ENCODE results near the gene GAS2L2. TPM values are rescaled to one million over a fixed set of nuclear protein-coding genes. Genes with fewer than 3 reads are reported as not detected.

The GAS2L2 gene
- total and polyA plus RNA-seq, 2 experiments from 2014 or later: not detected

- peak within 1 kb of the TSS; percentile 45 for H2AFZ ChIP-seq
- TF ChIP-seq EZH2phosphoT487 (IDR thresholded peaks at IDR 0.05; ENCODE audit: insufficient read depth, low read depth) (no peak), EZH2 (IDR thresholded peaks at IDR 0.05; ENCODE audit: insufficient read depth, poor library complexity, severe bottlenecking) (no peak)
- H3K4me2 ChIP-seq (ENCODE audit: unreplicated experiment): peak within 1 kb of the TSS; percentile 85
- H3K4me3 ChIP-seq: peak within 1 kb of the TSS; percentile 70
- no peak within 1 kb of the TSS for H3K27ac ChIP-seq
- peak within 1 kb of the TSS; percentile 43; the same call in 1 of the 2 replicates for H3K9ac ChIP-seq
- peaks cover 11% of the 10 kb centered on the region; the same call in 1 of the 2 replicates for H3F3A ChIP-seq (ENCODE audit: insufficient read depth)
- WGBS, 2 experiments (ENCODE audit: low coverage in 1 of 2, low lambda C conversion rate in 2 of 2, missing lambda C conversion rate in 2 of 2): 1 to 10% methylated on average over 6 to 42 of the region's 44 CpGs
- peak; percentile 73 for DNase-seq
- no peaks in the 10 kb centered on the region for H3K79me2 ChIP-seq (ENCODE audit: insufficient read depth)
- H3K4me1 ChIP-seq (ENCODE audit: insufficient read depth): peaks cover 16% of the 10 kb centered on the region
- H3K27me3 ChIP-seq (replicated peaks; ENCODE audit: insufficient read depth): no peaks in the 10 kb centered on the region
- H4K20me1 ChIP-seq (ENCODE audit: insufficient read depth): no peaks in the 10 kb centered on the region
- no peaks in the 10 kb centered on the region for H3K9me3 ChIP-seq (ENCODE audit: low read depth)
- no peaks in the 10 kb centered on the region for H3K36me3 ChIP-seq (ENCODE audit: low read depth)
- in situ Hi-C loops (cut with MboI): no loop called here
- no peaks in the 10 kb centered on the region for H3K9me2 ChIP-seq (ENCODE audit: insufficient read depth)
These were observed 21.7 kb downstream of the GAS2L2 start, which contains the start of gene RASL10B for GRCh38 chr17:35731239-35731916. Gene RASL10B, plus strand, starts transcription at chr17:35731639. Its CDS starts 3,546 bp downstream, at chr17:35735185.

DNA sequence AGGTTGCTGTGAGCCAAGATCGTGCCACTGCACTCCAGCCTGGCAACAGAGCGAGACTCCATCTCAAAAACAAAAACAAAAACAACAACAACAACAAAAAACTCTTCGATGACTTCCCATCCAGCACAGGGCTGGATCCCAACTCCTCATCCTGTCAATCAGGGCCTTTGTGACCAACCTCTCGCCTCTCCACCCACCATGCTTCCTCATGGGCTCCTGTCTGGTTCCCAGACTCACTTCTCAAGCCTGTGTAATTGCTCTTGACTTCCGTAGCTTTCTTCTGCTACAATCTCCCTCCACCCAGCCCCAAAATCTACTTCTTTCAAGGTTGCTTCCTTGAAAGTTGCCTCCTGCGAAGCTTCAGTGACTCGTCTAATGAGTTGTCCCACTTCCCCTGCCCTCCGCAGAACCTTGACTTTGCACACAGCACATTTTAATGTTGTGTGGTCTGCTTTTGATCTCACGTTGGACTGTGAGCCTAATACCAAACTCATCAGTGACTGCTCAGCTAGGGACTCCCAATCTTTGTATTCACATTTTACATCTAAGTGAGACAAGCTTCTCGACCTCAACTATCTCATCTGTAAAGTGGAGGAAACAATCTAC lies 22.5 kb downstream of the GAS2L2 start:
- Histone ChIP-seq H2AFZ (no peak overlapping the region), H3K27me3 (replicated peaks; ENCODE audit: insufficient read depth) (no peaks in the 10 kb centered on the region), H3K9me3 (ENCODE audit: low read depth) (no peaks in the 10 kb centered on the region), H4K20me1 (ENCODE audit: insufficient read depth) (no peaks in the 10 kb centered on the region), H3K27ac (no peak overlapping the region), H3K9me2 (ENCODE audit: insufficient read depth) (no peaks in the 10 kb centered on the region), H3K36me3 (ENCODE audit: low read depth) (no peaks in the 10 kb centered on the region), H3K4me2 (ENCODE audit: unreplicated experiment) (peak overlapping the region; percentile 85), H3K79me2 (ENCODE audit: insufficient read depth) (no peaks in the 10 kb centered on the region), H3F3A (ENCODE audit: insufficient read depth) (peaks cover 11% of the 10 kb centered on the region; the same call in 1 of the 2 replicates), H3K9ac (no peak overlapping the region), H3K4me3 (no peak overlapping the region), H3K4me1 (ENCODE audit: insufficient read depth) (peaks cover 22% of the 10 kb centered on the region)
- WGBS, 2 experiments (ENCODE audit: low coverage in 1 of 2, low lambda C conversion rate in 2 of 2, missing lambda C conversion rate in 2 of 2): 65% methylated on average over 10 of the region's 10 CpGs
- DNase-seq: peak; percentile 37
- in situ Hi-C loops (cut with MboI): no loop called here
- TF ChIP-seq EZH2phosphoT487 (IDR thresholded peaks at IDR 0.05; ENCODE audit: insufficient read depth, low read depth) (no peak), EZH2 (IDR thresholded peaks at IDR 0.05; ENCODE audit: insufficient read depth, poor library complexity, severe bottlenecking) (no peak)

- in situ Hi-C loops (cut with MboI): no loop called here
- no peak overlapping the region for H3K4me2 ChIP-seq (ENCODE audit: unreplicated experiment)
- H3K4me3 ChIP-seq: no peak overlapping the region
These were observed 23.6 kb downstream of the GAS2L2 start for GRCh38 chr17:35729405-35729833.

DNA sequence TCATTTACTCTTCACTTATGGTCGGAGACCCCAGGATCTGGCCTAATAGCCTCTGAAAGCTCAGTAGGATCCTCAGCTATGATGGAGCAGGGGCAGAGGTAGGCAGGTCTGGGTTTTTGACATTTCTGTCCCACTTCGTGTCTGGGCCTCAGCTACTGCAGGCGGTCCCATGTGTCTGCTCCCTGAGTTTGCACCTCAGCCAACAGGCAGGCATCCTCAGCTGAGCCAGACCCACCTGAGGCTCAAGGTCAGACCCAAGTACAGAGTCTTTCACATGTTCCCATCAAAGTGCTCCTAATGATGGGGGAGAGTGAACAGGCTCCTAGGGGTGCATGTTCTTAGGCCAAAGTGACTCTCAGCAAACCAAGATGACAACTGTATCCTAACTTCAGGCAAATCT lies 24.5 kb downstream of the GAS2L2 start:
- H3F3A ChIP-seq (ENCODE audit: insufficient read depth): peaks cover 11% of the 10 kb centered on the region; the same call in 1 of the 2 replicates
- no peaks in the 10 kb centered on the region for H3K79me2 ChIP-seq (ENCODE audit: insufficient read depth)
- in situ Hi-C loops (cut with MboI): no loop called here
- no peak overlapping the region for H3K4me2 ChIP-seq (ENCODE audit: unreplicated experiment)
- no peak overlapping the region for H3K4me3 ChIP-seq
- no peak overlapping the region for H3K27ac ChIP-seq
- H3K36me3 ChIP-seq (ENCODE audit: low read depth): peaks cover 17% of the 10 kb centered on the region; the same call in 1 of the 2 replicates
- H3K9ac ChIP-seq: no peak overlapping the region
- H3K4me1 ChIP-seq (ENCODE audit: insufficient read depth): peaks cover 22% of the 10 kb centered on the region
- no peak for DNase-seq
- TF ChIP-seq EZH2phosphoT487 (IDR thresholded peaks at IDR 0.05; ENCODE audit: insufficient read depth, low read depth): no peak
- TF ChIP-seq EZH2 (IDR thresholded peaks at IDR 0.05; ENCODE audit: insufficient read depth, poor library complexity, severe bottlenecking): no peak
- no peaks in the 10 kb centered on the region for H3K9me2 ChIP-seq (ENCODE audit: insufficient read depth)
- H3K27me3 ChIP-seq (replicated peaks; ENCODE audit: insufficient read depth): no peaks in the 10 kb centered on the region
- H2AFZ ChIP-seq: no peak overlapping the region
- 69 to 70% methylated on average over 3 of the region's 3 CpGs for WGBS, 2 experiments (ENCODE audit: low coverage in 1 of 2, low lambda C conversion rate in 2 of 2, missing lambda C conversion rate in 2 of 2)
- no peaks in the 10 kb centered on the region for H4K20me1 ChIP-seq (ENCODE audit: insufficient read depth)
- H3K9me3 ChIP-seq (ENCODE audit: low read depth): no peaks in the 10 kb centered on the region

More at GRCh38 chr17:35729405-35729833, 23.6 kb downstream of the GAS2L2 start:
- WGBS, 2 experiments (ENCODE audit: low coverage in 1 of 2, low lambda C conversion rate in 2 of 2, missing lambda C conversion rate in 2 of 2): 72 to 76% methylated on average over 4 of the region's 4 CpGs
- Histone ChIP-seq H3K4me1 (ENCODE audit: insufficient read depth) (peaks cover 22% of the 10 kb centered on the region), H3F3A (ENCODE audit: insufficient read depth) (peaks cover 11% of the 10 kb centered on the region; the same call in 1 of the 2 replicates), H3K9me2 (ENCODE audit: insufficient read depth) (no peaks in the 10 kb centered on the region), H4K20me1 (ENCODE audit: insufficient read depth) (no peaks in the 10 kb centered on the region), H3K27me3 (replicated peaks; ENCODE audit: insufficient read depth) (no peaks in the 10 kb centered on the region), H3K9ac (no peak overlapping the region), H3K27ac (no peak overlapping the region), H3K36me3 (ENCODE audit: low read depth) (peaks cover 8% of the 10 kb centered on the region; the same call in 1 of the 2 replicates), H3K9me3 (ENCODE audit: low read depth) (no peaks in the 10 kb centered on the region), H2AFZ (no peak overlapping the region), H3K79me2 (ENCODE audit: insufficient read depth) (no peaks in the 10 kb centered on the region)
- TF ChIP-seq EZH2phosphoT487 (IDR thresholded peaks at IDR 0.05; ENCODE audit: insufficient read depth, low read depth): no peak
- TF ChIP-seq EZH2 (IDR thresholded peaks at IDR 0.05; ENCODE audit: insufficient read depth, poor library complexity, severe bottlenecking): no peak
- DNase-seq: no peak
